Measurements from ENCODE around the gene CCDC68.

CCDC68 gene

GRCh38 chr18:54878659-54879358 is 80.5 kb downstream of the CCDC68 start:
- H3K27ac ChIP-seq (replicated peaks): no peak overlapping the region
- no peak for DNase-seq (ENCODE audit: low read depth in 1 of 2, low spot score in 1 of 2)
- TF ChIP-seq SPI1 (IDR thresholded peaks at IDR 0.05; ENCODE audit: borderline replicate concordance, low read depth) (no peak), GABPA (IDR thresholded peaks at IDR 0.05; ENCODE audit: low read depth) (no peak), POLR2AphosphoS5 (IDR thresholded peaks at IDR 0.05; ENCODE audit: low read depth) (no peak)
- TF ChIP-seq, protein P1, sequence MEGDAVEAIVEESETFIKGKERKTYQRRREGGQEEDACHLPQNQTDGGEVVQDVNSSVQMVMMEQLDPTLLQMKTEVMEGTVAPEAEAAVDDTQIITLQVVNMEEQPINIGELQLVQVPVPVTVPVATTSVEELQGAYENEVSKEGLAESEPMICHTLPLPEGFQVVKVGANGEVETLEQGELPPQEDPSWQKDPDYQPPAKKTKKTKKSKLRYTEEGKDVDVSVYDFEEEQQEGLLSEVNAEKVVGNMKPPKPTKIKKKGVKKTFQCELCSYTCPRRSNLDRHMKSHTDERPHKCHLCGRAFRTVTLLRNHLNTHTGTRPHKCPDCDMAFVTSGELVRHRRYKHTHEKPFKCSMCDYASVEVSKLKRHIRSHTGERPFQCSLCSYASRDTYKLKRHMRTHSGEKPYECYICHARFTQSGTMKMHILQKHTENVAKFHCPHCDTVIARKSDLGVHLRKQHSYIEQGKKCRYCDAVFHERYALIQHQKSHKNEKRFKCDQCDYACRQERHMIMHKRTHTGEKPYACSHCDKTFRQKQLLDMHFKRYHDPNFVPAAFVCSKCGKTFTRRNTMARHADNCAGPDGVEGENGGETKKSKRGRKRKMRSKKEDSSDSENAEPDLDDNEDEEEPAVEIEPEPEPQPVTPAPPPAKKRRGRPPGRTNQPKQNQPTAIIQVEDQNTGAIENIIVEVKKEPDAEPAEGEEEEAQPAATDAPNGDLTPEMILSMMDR (IDR thresholded peaks at IDR 0.05; ENCODE audit: insufficient read depth, low read length): no peak
- TF ChIP-seq, protein P2, sequence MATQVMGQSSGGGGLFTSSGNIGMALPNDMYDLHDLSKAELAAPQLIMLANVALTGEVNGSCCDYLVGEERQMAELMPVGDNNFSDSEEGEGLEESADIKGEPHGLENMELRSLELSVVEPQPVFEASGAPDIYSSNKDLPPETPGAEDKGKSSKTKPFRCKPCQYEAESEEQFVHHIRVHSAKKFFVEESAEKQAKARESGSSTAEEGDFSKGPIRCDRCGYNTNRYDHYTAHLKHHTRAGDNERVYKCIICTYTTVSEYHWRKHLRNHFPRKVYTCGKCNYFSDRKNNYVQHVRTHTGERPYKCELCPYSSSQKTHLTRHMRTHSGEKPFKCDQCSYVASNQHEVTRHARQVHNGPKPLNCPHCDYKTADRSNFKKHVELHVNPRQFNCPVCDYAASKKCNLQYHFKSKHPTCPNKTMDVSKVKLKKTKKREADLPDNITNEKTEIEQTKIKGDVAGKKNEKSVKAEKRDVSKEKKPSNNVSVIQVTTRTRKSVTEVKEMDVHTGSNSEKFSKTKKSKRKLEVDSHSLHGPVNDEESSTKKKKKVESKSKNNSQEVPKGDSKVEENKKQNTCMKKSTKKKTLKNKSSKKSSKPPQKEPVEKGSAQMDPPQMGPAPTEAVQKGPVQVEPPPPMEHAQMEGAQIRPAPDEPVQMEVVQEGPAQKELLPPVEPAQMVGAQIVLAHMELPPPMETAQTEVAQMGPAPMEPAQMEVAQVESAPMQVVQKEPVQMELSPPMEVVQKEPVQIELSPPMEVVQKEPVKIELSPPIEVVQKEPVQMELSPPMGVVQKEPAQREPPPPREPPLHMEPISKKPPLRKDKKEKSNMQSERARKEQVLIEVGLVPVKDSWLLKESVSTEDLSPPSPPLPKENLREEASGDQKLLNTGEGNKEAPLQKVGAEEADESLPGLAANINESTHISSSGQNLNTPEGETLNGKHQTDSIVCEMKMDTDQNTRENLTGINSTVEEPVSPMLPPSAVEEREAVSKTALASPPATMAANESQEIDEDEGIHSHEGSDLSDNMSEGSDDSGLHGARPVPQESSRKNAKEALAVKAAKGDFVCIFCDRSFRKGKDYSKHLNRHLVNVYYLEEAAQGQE (IDR thresholded peaks at IDR 0.05; ENCODE audit: insufficient replicate concordance, low read depth): no peak
- peaks cover 2% of the 10 kb centered on the region for H3K27me3 ChIP-seq (ENCODE audit: insufficient read depth, poor library complexity, severe bottlenecking)
- H3K4me3 ChIP-seq (replicated peaks; ENCODE audit: insufficient read depth, low read length): no peak overlapping the region

GRCh38 chr18:54878159-54878622 is 81.1 kb downstream of the CCDC68 start:
- no peak overlapping the region for H3K27ac ChIP-seq (replicated peaks)
- H3K4me3 ChIP-seq (replicated peaks; ENCODE audit: insufficient read depth, low read length): no peak overlapping the region
- no peak for DNase-seq (ENCODE audit: low read depth in 1 of 2, low spot score in 1 of 2)
- peaks cover 2% of the 10 kb centered on the region for H3K27me3 ChIP-seq (ENCODE audit: insufficient read depth, poor library complexity, severe bottlenecking)
- TF ChIP-seq, protein P2 (IDR thresholded peaks at IDR 0.05; ENCODE audit: insufficient replicate concordance, low read depth): no peak
- no peak for TF ChIP-seq POLR2AphosphoS5 (IDR thresholded peaks at IDR 0.05; ENCODE audit: low read depth)
- no peak for TF ChIP-seq GABPA (IDR thresholded peaks at IDR 0.05; ENCODE audit: low read depth)

GRCh38 chr18:54877076-54877475 is 82.2 kb downstream of the CCDC68 start:
- TF ChIP-seq, protein P2 (IDR thresholded peaks at IDR 0.05; ENCODE audit: insufficient replicate concordance, low read depth): no peak
- TF ChIP-seq SPI1 (IDR thresholded peaks at IDR 0.05; ENCODE audit: borderline replicate concordance, low read depth): no peak
- TF ChIP-seq GABPA (IDR thresholded peaks at IDR 0.05; ENCODE audit: low read depth): no peak
- TF ChIP-seq, protein P1 (IDR thresholded peaks at IDR 0.05; ENCODE audit: insufficient read depth, low read length): no peak
- DNase-seq (ENCODE audit: low read depth in 1 of 2, low spot score in 1 of 2): no peak
- H3K4me3 ChIP-seq (replicated peaks; ENCODE audit: insufficient read depth, low read length): no peak overlapping the region
- H3K27me3 ChIP-seq (ENCODE audit: insufficient read depth, poor library complexity, severe bottlenecking): peaks cover 2% of the 10 kb centered on the region
- H3K27ac ChIP-seq (replicated peaks): no peak overlapping the region

All from HL-60 (cell line).